HPDE6-E6E7 (cell line): ENCODE data around the gene APIP.

Experiments used
- DNase-seq: peaks from one replicate; pipeline ENCODE4 v3.0.0; 2011; ENCODE audit warnings: missing footprints; ENCODE audit errors: extremely low spot score

APIP gene

GRCh38 chr11:34840736-34841386 lies 75.3 kb downstream of the APIP start:
- DNase-seq: no peak

DNA sequence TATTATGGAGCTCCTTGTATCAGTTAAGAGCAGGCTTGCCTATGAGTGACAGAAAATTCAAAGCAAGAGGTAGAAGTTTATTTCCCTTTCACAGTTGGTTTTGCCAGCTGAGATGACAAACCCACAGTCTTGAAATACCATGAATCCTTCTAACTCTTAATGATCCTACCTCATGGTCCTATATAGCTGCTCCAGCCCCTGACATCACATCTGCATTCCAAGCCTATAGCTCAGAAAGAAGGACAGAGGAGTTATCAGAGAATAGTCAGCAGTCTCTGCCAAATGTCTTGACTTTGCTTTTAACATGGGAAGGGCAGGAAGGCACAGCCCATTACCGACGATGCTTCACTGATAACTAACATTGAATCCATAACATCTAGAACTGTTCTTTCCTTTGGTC lies 76.2 kb downstream of the APIP start:
- no peak for DNase-seq

GRCh38 chr11:34836958-34837856 lies 79.0 kb downstream of the APIP start:
- DNase-seq: no peak

DNA sequence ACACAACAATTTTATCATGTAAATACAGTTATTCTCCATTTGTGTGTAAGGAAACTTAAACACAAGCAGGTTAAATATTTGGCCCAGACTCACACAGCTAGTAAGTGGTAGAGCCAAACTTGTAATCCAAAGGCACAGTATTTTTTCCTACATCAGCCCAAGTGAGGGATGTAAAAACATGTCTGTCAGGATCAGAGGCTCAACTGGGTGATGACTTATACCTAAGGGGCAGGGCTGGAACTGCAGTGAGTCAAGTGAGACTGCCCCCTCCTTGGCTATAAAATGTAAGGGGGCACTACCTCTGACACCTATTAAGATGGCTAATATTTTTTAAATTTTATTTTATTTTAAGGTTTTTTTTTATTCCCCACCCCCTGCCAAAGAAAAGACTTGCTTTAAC lies 82.6 kb downstream of the APIP start:
- no peak for DNase-seq
